ENCODE measurements around the gene CAMK1D. TPM values are rescaled to one million over a fixed set of nuclear protein-coding genes. Genes with fewer than 3 reads are reported as not detected.

CAMK1D gene
- total and polyA plus RNA-seq, 10 of the 15 experiments (the other 5 are each of a cell fraction or from before 2014, with no cell fraction given), result 2.1 to 35.5 (median 14.7) TPM

DNA sequence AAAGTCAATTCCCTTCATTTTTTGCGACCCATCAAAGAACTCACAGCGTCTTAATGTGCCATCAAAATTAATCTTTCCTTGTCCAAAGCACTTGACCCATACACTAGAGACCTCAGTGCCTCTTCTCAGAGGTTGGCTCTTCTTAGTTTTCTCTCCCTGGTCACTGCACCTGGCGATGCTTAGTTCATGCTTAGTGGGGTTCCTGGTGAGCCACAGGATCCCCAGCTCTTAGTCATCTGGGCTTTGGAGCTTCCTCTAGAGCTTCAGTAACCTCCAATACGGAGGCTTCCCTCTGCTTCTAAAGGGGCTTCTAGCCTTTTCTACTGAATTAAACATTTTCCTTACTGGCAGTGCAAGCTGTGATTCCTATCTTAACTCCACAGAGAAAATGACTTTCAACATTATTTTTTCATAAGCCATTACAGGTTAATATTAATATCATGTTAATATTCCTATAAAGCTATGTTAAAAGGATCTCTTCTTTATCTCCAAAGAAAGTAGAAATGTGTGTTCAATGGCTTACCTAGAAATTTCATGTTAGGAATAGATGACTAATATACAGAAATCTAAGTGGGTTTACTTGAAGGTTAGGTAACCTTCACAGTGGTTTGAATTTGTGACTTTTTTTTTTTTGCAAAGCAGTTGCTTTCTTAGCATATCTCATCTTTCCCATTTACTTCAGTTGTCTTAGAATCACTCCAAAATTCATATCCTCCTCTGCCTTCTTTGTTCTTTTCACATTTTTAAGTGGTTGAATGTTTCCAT, 295.2 kb downstream of the CAMK1D start:
- ChIA-PET SMC1A (ENCODE audit: uncharacterized antibody, unreplicated experiment) (interaction anchor here (0.7 to 3.6 kb wide), 5 partner anchors 9 to 104 kb away, joined by 3 to 21 read pairs (median 3); no protein-coding TSS in a partner anchor), RAD21 (ENCODE audit: unreplicated experiment) (interaction anchor here (1.0 to 1.4 kb wide), 4 partner anchors 13 to 449 kb away, joined by 3 read pairs; partner anchors contain the start of gene NUDT5), POLR2A (interaction anchor here (0.8 kb wide), 1 partner anchor 11 kb away, joined by 4 read pairs; no protein-coding TSS in a partner anchor), CTCF (interaction anchor here (0.6 to 5.4 kb wide), 7 partner anchors 10 to 258 kb away, joined by 3 to 30 read pairs (median 5); no protein-coding TSS in a partner anchor)
- no peak overlapping the region for H3K27ac ChIP-seq (ENCODE audit: control insufficient read depth, insufficient read depth)
- in situ Hi-C loops (cut with MboI) (no loop called here), intact Hi-C loops (cut with micrococcal nuclease; ENCODE audit: unreplicated experiment) (no loop called here)
- DNase-seq (ENCODE audit: low read depth, low spot score) (no peak), FAIRE-seq (peak; percentile 41), ATAC-seq (peak; percentile 61)
- no peak overlapping the region for H3K4me3 ChIP-seq
- 62% methylated on average over 4 of the region's 4 CpGs for WGBS (ENCODE audit: insufficient coverage, insufficient replicate concordance, low lambda C conversion rate, missing lambda C conversion rate)
- H3K9ac ChIP-seq (ENCODE audit: control insufficient read depth, insufficient read depth, low read length), result no peak overlapping the region
- no peak overlapping the region for H2AFZ ChIP-seq (ENCODE audit: control insufficient read depth, low read depth, low read length)
- H3K36me3 ChIP-seq (ENCODE audit: control insufficient read depth in 2 of 2, insufficient read depth in 2 of 2, low read length in 1 of 2), result no peaks in the 10 kb centered on the region
- H3K4me1 ChIP-seq (ENCODE audit: control insufficient read depth, insufficient read depth, low read length), result no peaks in the 10 kb centered on the region
- BruUV-seq (replicated peaks), result no TSS peak
- no peaks in the 10 kb centered on the region for H3K27me3 ChIP-seq (replicated peaks in 1 of 2; ENCODE audit: control insufficient read depth in 2 of 2, insufficient read depth in 2 of 2, low read length in 1 of 2)
- H4K20me1 ChIP-seq (ENCODE audit: control insufficient read depth, insufficient read depth), result no peaks in the 10 kb centered on the region
- TF ChIP-seq BCL11A (IDR thresholded peaks at IDR 0.05; ENCODE audit: low read depth, low read length) (no peak), ATF2 (IDR thresholded peaks at IDR 0.05; ENCODE audit: low read length) (peak; percentile 23; the same call in 1 of the 2 replicates), EED (IDR thresholded peaks at IDR 0.05; ENCODE audit: low read depth) (peak; percentile 50; the same call in 1 of the 2 replicates), JUNB (IDR thresholded peaks at IDR 0.05) (peak; percentile 53), NFIC (IDR thresholded peaks at IDR 0.05; ENCODE audit: low read depth, low read length) (peak; percentile 64; the same call in 1 of the 2 replicates), SUPT20H (IDR thresholded peaks at IDR 0.05; ENCODE audit: borderline replicate concordance, control insufficient read depth, low read depth, low read length) (no peak), ZBED1 (IDR thresholded peaks at IDR 0.05; ENCODE audit: borderline replicate concordance) (no peak), RUNX3 (IDR thresholded peaks at IDR 0.05; ENCODE audit: low read length) (peak; percentile 46), ZNF384 (IDR thresholded peaks at IDR 0.05; ENCODE audit: borderline replicate concordance, low read depth, low read length) (peak; percentile 59; the same call in 1 of the 2 replicates)
- no peaks in the 10 kb centered on the region for H3K9me3 ChIP-seq (replicated peaks; ENCODE audit: control insufficient read depth, insufficient read depth, low read length)
- no peak overlapping the region for H3K4me2 ChIP-seq (ENCODE audit: control insufficient read depth, insufficient read depth)
- no peaks in the 10 kb centered on the region for H3K79me2 ChIP-seq (ENCODE audit: control insufficient read depth, insufficient read depth, low read length)

All from GM12878 (cell line).